HepG2 (cell line): ENCODE data around the gene SBK2. TPM values are rescaled to one million over a fixed set of nuclear protein-coding genes. Genes with fewer than 3 reads are reported as not detected.

ENCODE experiments used
- DZIP1 ChIP-seq: sonication (generic); formaldehyde crosslinking; IDR thresholded peaks from 2 replicates; pipeline ENCODE4 v1.5.0; 2020; ENCODE audit warnings: mild to moderate bottlenecking, missing genetic modification reagents
- FOSL2 ChIP-seq: sonication (generic); formaldehyde crosslinking; IDR thresholded peaks from 2 replicates; pipeline ENCODE4 v1.4.0; 2020; ENCODE audit warnings: missing genetic modification reagents
- FOXK2 ChIP-seq: fragments of 450-650 bp; IDR thresholded peaks from 2 replicates; pipeline ENCODE4 v1.6.1; 2016
- HDAC1 ChIP-seq: sonication (generic); formaldehyde crosslinking; IDR thresholded peaks from 2 replicates; pipeline ENCODE4 v1.5.1; 2020; ENCODE audit warnings: mild to moderate bottlenecking, missing genetic modification reagents
- HMG20A ChIP-seq: IDR thresholded peaks from 2 replicates; pipeline ENCODE4 v1.6.1; 2016; ENCODE audit warnings: borderline replicate concordance
- HOXA3 ChIP-seq: sonication (generic); formaldehyde crosslinking; IDR thresholded peaks from 2 replicates; pipeline ENCODE4 v1.5.0; 2020; ENCODE audit warnings: missing genetic modification reagents
- KLF6 ChIP-seq: IDR thresholded peaks from 2 replicates; pipeline ENCODE4 v1.8.0; 2016; ENCODE audit warnings: missing biosample characterization, missing genetic modification reagents
- LCORL ChIP-seq, 2 experiments: fragments of 450-650 bp in 1 of 2; sonication (generic) in 1 of 2; formaldehyde crosslinking in 1 of 2; IDR thresholded peaks; 2 replicates each; pipeline versions ENCODE4 v1.5.0 to v1.6.1; 2017 to 2020; ENCODE audit warnings: antibody characterized with exemption in 1 of 2, missing genetic modification reagents in 1 of 2
- MYNN ChIP-seq: sonication (generic); formaldehyde crosslinking; IDR thresholded peaks from 2 replicates; pipeline ENCODE4 v1.4.0; 2020; ENCODE audit warnings: mild to moderate bottlenecking, low read depth, missing genetic modification reagents
- NR2F6 ChIP-seq, 2 experiments: IDR thresholded peaks; 2 replicates each; pipeline ENCODE4 v1.6.1; 2016; ENCODE audit warnings: antibody characterized with exemption in 1 of 2, mild to moderate bottlenecking in 1 of 2
- PHB2 ChIP-seq: fragments of 450-650 bp; IDR thresholded peaks from 2 replicates; pipeline ENCODE4 v1.6.1; 2018; ENCODE audit not compliant: partially characterized antibody
- PTBP1 ChIP-seq: fragments of 200-400 bp; formaldehyde crosslinking; IDR thresholded peaks from 2 replicates; pipeline ENCODE4 v1.6.1; 2018; ENCODE audit warnings: low read length, low read depth; ENCODE audit not compliant: poor library complexity, severe bottlenecking
- RBM39 ChIP-seq: fragments of 200-400 bp; formaldehyde crosslinking; IDR thresholded peaks from one replicate; pipeline ENCODE4 v1.6.1; 2018; ENCODE audit warnings: antibody characterized with exemption, mild to moderate bottlenecking, low read depth, low read length; ENCODE audit not compliant: poor library complexity, severe bottlenecking
- SIN3B ChIP-seq: fragments of 150-350 bp; IDR thresholded peaks from 2 replicates; pipeline ENCODE4 v1.6.1; 2014; ENCODE audit warnings: low read length
- SOX13 ChIP-seq, 3 experiments: fragments of 450-650 bp in 1 of 3; sonication (generic) in 1 of 3; formaldehyde crosslinking in 1 of 3; IDR thresholded peaks in 2 of 3; conservative IDR thresholded peaks in 1 of 3; 2 replicates each; pipeline versions ENCODE4 v1.5.0 to v1.6.1; 2016 to 2020; ENCODE audit warnings: antibody characterized with exemption in 1 of 3, mild to moderate bottlenecking in 1 of 3, missing compliant biosample characterization in 1 of 3, missing genetic modification reagents in 1 of 3, moderate library complexity in 1 of 3
- TRIM24 ChIP-seq: sonication (generic); formaldehyde crosslinking; IDR thresholded peaks from 2 replicates; pipeline ENCODE4 v1.8.0; 2022; ENCODE audit warnings: mild to moderate bottlenecking, missing genetic modification reagents
- ZBTB20 ChIP-seq: sonication (generic); formaldehyde crosslinking; IDR thresholded peaks from 2 replicates; pipeline ENCODE4 v1.8.1; 2023; ENCODE audit warnings: missing genetic modification reagents, low read depth, mild to moderate bottlenecking, borderline replicate concordance
- ZBTB25 ChIP-seq: IDR thresholded peaks from 2 replicates; pipeline ENCODE4 v1.6.1; 2018; ENCODE audit warnings: missing genetic modification reagents
- ZNF24 ChIP-seq: fragments of 450-650 bp; IDR thresholded peaks from 2 replicates; pipeline ENCODE4 v1.6.1; 2017; ENCODE audit warnings: antibody characterized with exemption, mild to moderate bottlenecking
- ZNF274 ChIP-seq: sonication (generic); formaldehyde crosslinking; IDR thresholded peaks from 2 replicates; pipeline ENCODE4 v1.5.1; 2020; ENCODE audit warnings: mild to moderate bottlenecking, missing genetic modification reagents
- ZNF441 ChIP-seq: sonication (generic); formaldehyde crosslinking; IDR thresholded peaks from 2 replicates; pipeline ENCODE4 v1.7.0; 2021; ENCODE audit warnings: missing genetic modification reagents, borderline replicate concordance
- ZNF513 ChIP-seq: sonication (generic); formaldehyde crosslinking; conservative IDR thresholded peaks from 2 replicates; pipeline ENCODE4 v1.5.0; 2020; ENCODE audit warnings: missing genetic modification reagents
- ZNF543 ChIP-seq: sonication (generic); formaldehyde crosslinking; IDR thresholded peaks from 2 replicates; pipeline ENCODE4 v1.4.0; 2020; ENCODE audit warnings: mild to moderate bottlenecking, missing genetic modification reagents
- ZNF746 ChIP-seq: sonication (generic); formaldehyde crosslinking; IDR thresholded peaks from 2 replicates; pipeline ENCODE4 v1.8.0; 2022; ENCODE audit warnings: mild to moderate bottlenecking, missing genetic modification reagents
- ZZZ3 ChIP-seq: sonication (generic); formaldehyde crosslinking; IDR thresholded peaks from 2 replicates; pipeline ENCODE4 v1.4.0; 2020; ENCODE audit warnings: missing genetic modification reagents, mild to moderate bottlenecking, borderline replicate concordance
- polyA plus RNA-seq, 8 experiments: library from polyadenylated mRNA; depleted of rRNA in 3 of 8; stranded (reverse) in 7 of 8; unstranded in 1 of 8; fragments of >200 nt; fragmentation: Illumina TruSeq in 4 of 8; extraction: Trizol in 4 of 8; gene quantifications; 2 replicates each; pipeline versions ENCODE4 v1.2.1 to v1.2.3, GENCODE V29; 2011 to 2016; ENCODE audit warnings: low read depth in 4 of 8, missing spikeins in 1 of 8, mixed read lengths in 1 of 8; ENCODE audit not compliant: insufficient read depth in 1 of 8
- total RNA-seq, 5 experiments: library from RNA; depleted of rRNA; stranded (reverse); fragments of >200 nt; fragmentation: Illumina TruSeq; extraction: Trizol; gene quantifications; 2 replicates each; pipeline ENCODE4 v1.2.3, GENCODE V29; 2016; ENCODE audit warnings: low read depth in 1 of 5

SBK2 gene
- total and polyA plus RNA-seq, 2 of the 13 experiments (the other 11 are each of a cell fraction or from before 2014, with no cell fraction given): 0.24 TPM; not detected in 1

GRCh38 chr19:55554741-55555152 lies 17.8 kb upstream of the SBK2 start (continued):
- TF ChIP-seq SOX13 (IDR thresholded peaks at IDR 0.05) (no peak), SOX13 (CRISPR knock-in tag; conservative IDR thresholded peaks at IDR 0.05 in 1 of 2, IDR thresholded peaks at IDR 0.05 in 1 of 2) (0 out of 4 replicates have a peak, but pooled peaks of 1 of the 2 experiments have one; percentile 13), KLF6 (no peak), ZNF274 (0 out of 2 replicates have a peak, but pooled peaks have one; percentile 36), HMG20A (CRISPR knock-in tag) (0 out of 2 replicates have a peak, but pooled peaks have one; percentile 13), MYNN (CRISPR knock-in tag) (no peak), RBM39 (no peak), ZBTB25 (CRISPR knock-in tag) (no peak), ZNF746 (CRISPR knock-in tag) (no peak), ZNF543 (CRISPR knock-in tag) (no peak), TRIM24 (CRISPR knock-in tag) (no peak), ZBTB20 (CRISPR knock-in tag) (no peak), ZNF24 (no peak), LCORL (IDR thresholded peaks at IDR 0.05) (no peak), LCORL (CRISPR knock-in tag; IDR thresholded peaks at IDR 0.05) (no peak), HDAC1 (CRISPR knock-in tag) (0 out of 2 replicates have a peak, but pooled peaks have one; percentile 17), PHB2 (no peak), FOXK2 (no peak), DZIP1 (CRISPR knock-in tag) (no peak), NR2F6 (IDR thresholded peaks at IDR 0.05) (0 out of 2 replicates have a peak, but pooled peaks have one; percentile 22), NR2F6 (CRISPR knock-in tag; IDR thresholded peaks at IDR 0.05) (peak; percentile 63), PTBP1 (no peak), FOSL2 (CRISPR knock-in tag) (0 out of 2 replicates have a peak, but pooled peaks have one; percentile 10), ZZZ3 (CRISPR knock-in tag) (no peak), SIN3B (no peak), ZNF513 (CRISPR knock-in tag) (no peak), ZNF441 (no peak), HOXA3 (CRISPR knock-in tag) (peak; percentile 26; the same call in 1 of the 2 replicates)
